Amygdala (tissue), 56 donors: ENCODE results near the gene DLG4.

Source experiments
- DNase-seq, 56 donors: peaks; one replicate each; lab custom pipeline; 2025; lab: John Stamatoyannopoulos, UW

DLG4 gene

DNA sequence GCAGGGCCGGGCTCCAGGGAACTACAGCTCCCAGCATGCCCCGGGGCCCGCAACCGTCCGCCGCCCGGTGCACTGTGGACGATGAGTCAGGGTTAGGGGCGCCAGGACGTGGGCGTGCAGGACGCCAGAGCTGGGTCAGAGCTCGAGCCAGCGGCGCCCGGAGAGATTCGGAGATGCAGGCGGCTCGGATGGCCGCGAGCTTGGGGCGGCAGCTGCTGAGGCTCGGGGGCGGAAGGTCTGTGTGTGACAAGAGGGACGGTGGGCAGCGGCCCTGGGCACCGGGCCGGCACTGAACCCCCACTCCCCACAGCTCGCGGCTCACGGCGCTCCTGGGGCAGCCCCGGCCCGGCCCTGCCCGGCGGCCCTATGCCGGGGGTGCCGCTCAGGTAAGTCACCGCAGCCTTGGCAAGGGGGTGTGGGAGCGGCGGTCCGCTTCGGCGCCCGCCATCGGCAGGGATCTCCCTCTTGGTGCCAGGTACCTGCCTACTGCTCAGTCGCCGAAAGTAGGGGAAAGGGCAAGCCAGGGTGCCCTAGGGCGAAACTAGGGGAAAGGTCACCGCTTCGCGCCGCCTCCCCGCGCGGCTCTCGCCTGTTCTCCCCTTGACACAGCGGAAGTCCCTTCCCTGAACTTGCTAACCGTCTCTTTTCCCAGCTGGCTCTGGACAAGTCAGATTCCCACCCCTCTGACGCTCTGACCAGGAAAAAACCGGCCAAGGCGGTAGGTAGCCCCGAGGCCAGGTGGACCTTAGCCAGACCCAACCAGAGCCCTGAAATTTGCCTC is at the start of gene DLG4, which contains the start of gene ACADVL:
Gene DLG4 (minus strand): TSS at position 25 of the 781 bp plus-strand sequence.
Gene ACADVL (plus strand): TSS at position 127 of the 781 bp plus-strand sequence. CDS start 47 bp downstream, at position 174.
- peak in 54 of 56 donors; percentile 41 to 93 (median 80) for DNase-seq

GRCh38 chr17:7266784-7267183 is 47.1 kb upstream of the DLG4 start:
- DNase-seq: no peak

DNA sequence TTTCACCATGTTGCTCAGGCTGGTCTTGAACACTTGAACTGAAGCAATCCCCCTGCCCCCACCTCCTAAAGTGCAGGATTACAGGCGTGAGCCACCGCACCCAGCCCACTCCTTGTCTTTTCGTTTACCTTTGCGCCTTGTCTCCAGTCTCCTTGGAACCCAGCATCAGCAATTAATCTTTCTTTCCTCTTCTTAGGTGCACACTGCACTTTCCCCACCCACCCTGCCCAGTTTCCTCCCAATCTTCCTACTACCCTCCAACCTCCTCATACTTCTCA is 44.1 kb upstream of the DLG4 start:
- no peak for DNase-seq

DNA sequence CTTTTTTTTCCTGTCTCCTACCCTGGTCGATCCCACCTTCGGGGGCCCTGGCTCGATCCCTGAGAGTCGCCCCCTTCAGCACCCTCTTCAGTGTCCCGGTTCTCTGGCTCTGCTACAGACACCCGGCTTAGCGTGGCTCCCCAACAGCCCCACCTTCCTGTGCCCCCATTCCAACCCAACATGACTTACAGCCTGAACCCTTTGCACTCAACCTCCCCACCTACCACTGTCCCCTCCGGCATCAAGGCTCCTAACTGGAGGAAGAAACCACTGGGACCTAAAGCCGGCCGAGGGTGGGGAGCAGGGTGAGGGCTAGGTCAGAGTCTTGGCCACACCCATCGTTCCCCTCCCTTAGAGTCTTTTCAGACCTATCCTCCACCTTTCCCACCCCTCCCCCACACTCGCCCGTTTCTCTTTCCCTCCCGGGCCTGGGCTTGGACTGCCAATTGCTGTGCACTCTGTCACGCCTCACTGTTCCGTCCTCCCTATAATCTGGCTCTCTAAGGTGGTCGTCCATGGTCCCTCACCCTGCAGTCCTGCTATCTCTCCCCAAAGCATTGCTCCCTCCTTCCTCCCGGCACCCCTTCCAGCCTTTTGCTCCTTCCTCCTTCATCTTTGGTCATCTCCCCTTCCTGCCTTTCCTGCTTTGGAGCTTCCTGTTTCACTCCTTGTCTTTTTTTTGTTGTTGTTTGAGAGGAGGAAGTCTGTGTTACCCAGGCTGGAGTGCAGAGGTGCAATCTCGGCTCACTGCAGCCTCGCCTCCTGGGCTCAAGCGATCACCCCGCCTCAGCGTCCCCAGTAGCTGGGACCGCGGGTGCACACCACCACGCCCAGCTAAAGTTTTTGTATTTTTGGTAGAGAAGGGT is 43.5 kb upstream of the DLG4 start:
- DNase-seq: no peak

DNA sequence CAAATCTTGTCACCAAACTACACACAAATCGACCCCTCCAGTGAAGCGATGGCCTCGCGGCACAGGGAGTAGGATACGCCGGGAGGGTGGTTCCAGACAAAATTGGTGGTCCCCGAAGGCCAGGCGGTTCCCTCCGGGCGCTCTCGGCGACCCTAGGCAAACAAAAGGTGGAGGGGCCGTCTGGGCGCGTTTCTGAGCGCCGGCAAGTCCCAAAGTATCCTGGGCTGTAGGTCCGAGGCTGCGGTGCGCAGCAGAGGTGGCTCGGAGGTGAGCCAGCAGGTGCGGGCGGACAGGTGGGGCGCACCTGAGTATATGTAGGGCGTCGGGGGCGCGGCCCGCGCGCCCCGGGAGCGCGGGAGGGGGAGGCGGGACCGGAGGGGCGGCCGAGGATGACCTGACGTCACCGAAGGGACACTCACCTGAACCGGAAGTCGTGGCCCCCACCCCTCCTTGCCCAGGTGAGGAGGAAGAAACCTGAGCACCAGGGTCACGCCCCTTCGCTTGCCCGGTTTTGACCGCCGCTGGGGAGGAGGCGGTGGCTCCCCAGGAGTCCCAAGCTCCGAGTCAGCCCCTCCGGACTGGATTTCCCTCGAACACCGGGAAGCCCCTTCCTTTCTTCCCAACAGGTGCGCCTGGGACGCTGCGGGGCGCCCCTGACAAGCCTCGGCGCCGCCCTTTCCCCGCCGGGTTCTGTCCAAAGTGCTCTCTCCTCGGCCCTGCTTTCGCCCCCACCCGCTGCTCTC is 42.7 kb upstream of the DLG4 start, which contains the start of gene CLDN7:
Gene CLDN7 (minus strand): TSS at position 287 of the 743 bp plus-strand sequence. CDS start 435 bp downstream, outside the sequence.
- no peak for DNase-seq

GRCh38 chr17:7261379-7262191 is 41.9 kb upstream of the DLG4 start:
- DNase-seq: no peak

- no peak for DNase-seq
Measured at GRCh38 chr17:7260651-7261378, 41.2 kb upstream of the DLG4 start.

GRCh38 chr17:7260151-7260550 is 40.5 kb upstream of the DLG4 start:
- no peak for DNase-seq

- DNase-seq: no peak
Measured at GRCh38 chr17:7259555-7259889, 39.9 kb upstream of the DLG4 start.

DNA sequence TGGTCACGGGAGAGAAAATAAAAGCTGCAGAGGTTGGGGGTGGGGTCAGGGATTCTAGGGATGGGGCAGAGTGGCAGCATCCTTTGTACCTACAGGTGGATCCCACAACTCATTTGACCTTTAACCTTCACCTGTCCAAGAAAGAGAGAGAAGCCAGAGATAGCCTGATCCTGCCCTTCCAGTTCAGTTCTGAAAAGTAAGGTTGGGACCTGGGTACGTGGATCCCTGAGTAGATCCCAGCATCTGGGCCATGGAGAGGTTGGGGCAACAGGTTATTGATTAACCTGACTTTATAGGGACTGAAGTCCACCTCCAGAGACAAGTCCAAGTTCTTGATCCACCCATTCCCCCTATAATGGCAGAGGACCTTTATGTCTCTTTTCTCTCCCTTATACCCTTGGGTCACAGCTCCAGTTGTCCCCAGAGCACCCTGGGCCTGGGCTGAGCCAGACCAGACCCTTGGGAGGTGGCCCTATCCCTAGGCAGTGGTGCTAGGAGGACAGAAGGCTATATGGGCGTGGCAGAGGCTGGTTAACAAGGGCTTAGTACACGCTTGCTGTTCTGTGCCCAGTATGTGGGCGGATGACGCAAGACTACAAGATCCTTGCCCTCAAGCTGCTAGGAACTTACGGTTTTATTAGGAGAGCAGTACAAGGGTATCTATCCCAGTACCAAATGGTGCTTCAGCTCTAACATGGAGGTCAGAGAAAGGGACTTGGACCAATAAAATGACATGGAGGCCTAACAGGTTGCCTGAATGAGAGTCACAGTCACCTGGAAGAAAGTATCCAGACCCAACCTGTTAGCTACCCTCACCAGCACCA is 39.3 kb upstream of the DLG4 start:
- DNase-seq: no peak

- DNase-seq: no peak
Measured at GRCh38 chr17:7256766-7257456, 37.3 kb upstream of the DLG4 start.

DNA sequence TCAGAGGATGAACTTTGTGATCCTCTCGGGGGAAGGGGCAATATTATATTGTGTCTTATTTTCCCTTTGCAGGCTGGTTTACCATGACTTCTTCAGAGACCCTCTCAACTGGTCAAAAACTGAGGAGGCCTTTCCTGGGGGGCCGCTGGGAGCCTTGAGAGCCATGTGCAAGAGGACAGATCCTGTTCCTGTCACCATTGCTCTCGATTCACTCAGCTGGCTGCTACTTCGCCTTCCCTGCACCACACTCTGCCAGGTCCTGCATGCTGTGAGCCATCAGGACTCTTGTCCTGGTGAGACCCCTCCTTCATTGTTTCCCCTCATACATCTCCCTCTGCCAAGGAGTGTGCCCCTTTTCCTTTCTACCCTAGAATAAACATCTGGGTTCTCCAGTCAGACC is 34.9 kb upstream of the DLG4 start:
- no peak for DNase-seq

DNA sequence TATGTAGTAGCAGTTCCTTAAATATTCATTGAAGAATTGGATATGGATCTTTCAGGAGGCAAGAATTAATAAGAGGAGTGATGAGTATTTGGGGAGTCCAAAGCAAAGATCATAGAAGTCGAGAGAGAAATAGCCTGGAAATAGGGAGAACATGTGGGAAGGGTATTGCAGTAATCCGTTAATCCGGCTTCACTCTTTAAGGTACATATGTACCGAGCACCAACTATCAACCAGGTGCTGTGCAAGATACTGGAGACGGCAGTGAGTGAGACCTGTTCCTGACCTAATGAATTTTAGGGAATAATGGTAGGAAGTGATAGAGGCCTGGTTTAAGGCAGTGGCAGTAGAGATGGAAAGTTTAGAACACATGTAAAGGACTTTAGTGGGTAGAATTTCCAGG is 33.4 kb upstream of the DLG4 start:
- no peak for DNase-seq

- DNase-seq: peak; percentile 62 to 94 (median 86)
Measured at GRCh38 chr17:7252176-7253043, 32.8 kb upstream of the DLG4 start, which contains the start of gene ELP5. Gene ELP5, plus strand, starts transcription at chr17:7252215. Its CDS starts 336 bp downstream, at chr17:7252551.

GRCh38 chr17:7251661-7252175 is 32.1 kb upstream of the DLG4 start, which contains the start of gene CTDNEP1:
Gene CTDNEP1, minus strand, starts transcription at chr17:7251734. Its CDS starts 438 bp downstream, at chr17:7251296.
- peak; percentile 81 to 99 (median 97) for DNase-seq
